AG09309 (cell line): ENCODE data around the gene SMG6.
"Not testable (repeated sequence)": the region's sequence is repeated elsewhere in the genome, so short reads cannot be mapped to it uniquely, and the experiment has no call there.

Experiments
- DNase-seq: peaks from one replicate; pipeline ENCODE4 v3.0.0-alpha.2; 2010; ENCODE audit warnings: low read depth
- H3K4me3 ChIP-seq: 2 replicates; pipeline ENCODE4 v1.5.1; 2011; ENCODE audit warnings: mild to moderate bottlenecking, low read depth, low read length, moderate library complexity; ENCODE audit not compliant: control insufficient read depth
- TF ChIP-seq, protein P1 (sequence below): IDR thresholded peaks from 2 replicates; pipeline ENCODE4 v1.5.1; 2011; ENCODE audit warnings: mild to moderate bottlenecking, low read depth, low read length, inconsistent platforms; ENCODE audit not compliant: insufficient read depth, control insufficient read depth; ENCODE audit errors: missing control alignments

The SMG6 gene

DNA sequence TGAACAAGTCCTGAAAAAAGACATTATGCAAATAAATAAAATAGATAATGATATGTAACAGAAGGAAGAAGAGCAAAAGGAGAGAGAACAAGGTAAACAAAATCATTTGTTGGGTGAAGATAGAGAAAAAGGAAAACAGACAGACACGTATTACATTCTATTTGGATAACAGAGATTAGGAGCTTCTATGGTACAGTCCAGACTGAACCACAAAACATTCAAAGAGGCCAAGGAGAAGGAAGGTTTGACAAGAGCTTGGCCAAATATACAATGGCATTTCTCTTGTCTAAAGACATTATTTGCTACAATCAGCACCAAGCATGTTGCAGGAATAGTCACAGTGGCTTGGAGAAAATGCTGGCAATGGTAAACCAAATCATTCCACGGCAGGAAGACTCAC lies 29.2 kb downstream of the SMG6 start:
- no peak for DNase-seq
- TF ChIP-seq, protein P1, sequence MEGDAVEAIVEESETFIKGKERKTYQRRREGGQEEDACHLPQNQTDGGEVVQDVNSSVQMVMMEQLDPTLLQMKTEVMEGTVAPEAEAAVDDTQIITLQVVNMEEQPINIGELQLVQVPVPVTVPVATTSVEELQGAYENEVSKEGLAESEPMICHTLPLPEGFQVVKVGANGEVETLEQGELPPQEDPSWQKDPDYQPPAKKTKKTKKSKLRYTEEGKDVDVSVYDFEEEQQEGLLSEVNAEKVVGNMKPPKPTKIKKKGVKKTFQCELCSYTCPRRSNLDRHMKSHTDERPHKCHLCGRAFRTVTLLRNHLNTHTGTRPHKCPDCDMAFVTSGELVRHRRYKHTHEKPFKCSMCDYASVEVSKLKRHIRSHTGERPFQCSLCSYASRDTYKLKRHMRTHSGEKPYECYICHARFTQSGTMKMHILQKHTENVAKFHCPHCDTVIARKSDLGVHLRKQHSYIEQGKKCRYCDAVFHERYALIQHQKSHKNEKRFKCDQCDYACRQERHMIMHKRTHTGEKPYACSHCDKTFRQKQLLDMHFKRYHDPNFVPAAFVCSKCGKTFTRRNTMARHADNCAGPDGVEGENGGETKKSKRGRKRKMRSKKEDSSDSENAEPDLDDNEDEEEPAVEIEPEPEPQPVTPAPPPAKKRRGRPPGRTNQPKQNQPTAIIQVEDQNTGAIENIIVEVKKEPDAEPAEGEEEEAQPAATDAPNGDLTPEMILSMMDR = no peak
- no peak overlapping the region for H3K4me3 ChIP-seq

DNA sequence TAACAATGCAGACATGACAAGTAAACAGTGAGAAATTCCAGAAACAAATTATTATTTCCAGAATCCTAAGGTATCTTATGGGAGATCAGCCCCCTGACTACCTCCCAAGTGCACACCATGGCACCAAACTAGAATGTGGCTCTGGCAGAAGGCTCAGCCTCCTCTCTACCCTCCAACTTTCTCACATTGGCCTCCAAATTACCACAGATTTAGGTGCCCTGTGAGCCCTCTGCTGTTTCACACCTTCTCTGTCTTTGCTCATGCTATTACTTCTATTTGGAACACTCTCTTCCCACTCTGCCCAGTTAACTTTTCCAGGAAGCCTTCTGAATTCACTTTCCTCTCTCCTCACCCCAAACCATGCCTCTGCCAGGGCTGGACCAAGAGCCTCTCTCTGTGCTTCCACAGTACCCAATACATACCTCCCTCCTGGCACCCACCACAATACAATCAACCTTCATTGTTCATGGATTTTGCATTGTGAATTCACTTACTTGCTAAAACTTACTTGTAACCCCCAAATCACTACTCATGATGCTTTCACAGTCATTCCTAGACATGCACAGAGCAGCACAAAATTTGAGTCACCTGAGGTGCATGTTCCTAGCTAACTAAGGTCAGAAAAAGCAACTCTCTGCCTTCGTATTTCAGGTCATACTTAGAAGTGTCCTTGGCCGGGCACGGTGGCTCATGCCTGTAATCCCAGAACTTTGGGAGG lies 31.4 kb downstream of the SMG6 start:
- no peak overlapping the region for H3K4me3 ChIP-seq
- TF ChIP-seq, protein P1 = no peak
- DNase-seq = no peak

DNA sequence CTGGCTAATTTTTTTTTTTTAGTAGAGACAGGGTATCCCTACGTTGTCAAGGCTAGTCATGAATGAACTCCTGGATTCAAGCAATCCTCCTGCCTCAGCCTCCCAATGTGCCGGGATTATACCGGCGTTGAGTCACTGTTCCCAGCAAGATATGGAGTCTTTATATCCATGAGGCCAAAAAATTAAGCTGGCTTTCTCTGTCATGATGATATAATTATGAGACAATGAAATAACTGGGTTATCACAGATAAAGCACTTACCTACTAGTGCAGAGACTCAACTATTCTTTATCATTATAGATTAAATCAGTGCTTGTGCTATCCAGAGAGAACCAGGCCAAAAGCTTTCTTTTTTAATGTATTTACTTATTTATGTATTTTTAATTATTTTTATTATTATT lies 36.2 kb downstream of the SMG6 start:
- TF ChIP-seq, protein P1 = no peak
- no peak for DNase-seq
- H3K4me3 ChIP-seq = no peak overlapping the region

DNA sequence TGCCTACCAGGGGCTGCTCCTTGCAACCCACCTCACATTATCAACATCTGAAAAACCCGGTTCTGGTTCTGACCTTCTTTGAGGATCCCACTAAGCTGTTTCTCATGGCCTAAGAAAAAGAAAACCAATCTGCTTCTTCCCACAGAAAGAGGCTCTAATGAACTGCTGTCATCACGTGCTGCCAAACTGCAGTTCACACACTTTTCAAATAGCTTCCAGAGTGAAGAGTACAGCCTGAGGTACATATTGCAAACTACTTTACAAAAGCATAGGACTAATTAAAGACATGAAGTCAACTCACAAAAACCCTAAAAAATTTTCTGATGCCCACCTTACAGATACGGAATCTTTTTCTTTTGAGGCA lies 36.7 kb downstream of the SMG6 start:
- DNase-seq = no peak
- TF ChIP-seq, protein P1 = no peak
- H3K4me3 ChIP-seq = no peak overlapping the region

DNA sequence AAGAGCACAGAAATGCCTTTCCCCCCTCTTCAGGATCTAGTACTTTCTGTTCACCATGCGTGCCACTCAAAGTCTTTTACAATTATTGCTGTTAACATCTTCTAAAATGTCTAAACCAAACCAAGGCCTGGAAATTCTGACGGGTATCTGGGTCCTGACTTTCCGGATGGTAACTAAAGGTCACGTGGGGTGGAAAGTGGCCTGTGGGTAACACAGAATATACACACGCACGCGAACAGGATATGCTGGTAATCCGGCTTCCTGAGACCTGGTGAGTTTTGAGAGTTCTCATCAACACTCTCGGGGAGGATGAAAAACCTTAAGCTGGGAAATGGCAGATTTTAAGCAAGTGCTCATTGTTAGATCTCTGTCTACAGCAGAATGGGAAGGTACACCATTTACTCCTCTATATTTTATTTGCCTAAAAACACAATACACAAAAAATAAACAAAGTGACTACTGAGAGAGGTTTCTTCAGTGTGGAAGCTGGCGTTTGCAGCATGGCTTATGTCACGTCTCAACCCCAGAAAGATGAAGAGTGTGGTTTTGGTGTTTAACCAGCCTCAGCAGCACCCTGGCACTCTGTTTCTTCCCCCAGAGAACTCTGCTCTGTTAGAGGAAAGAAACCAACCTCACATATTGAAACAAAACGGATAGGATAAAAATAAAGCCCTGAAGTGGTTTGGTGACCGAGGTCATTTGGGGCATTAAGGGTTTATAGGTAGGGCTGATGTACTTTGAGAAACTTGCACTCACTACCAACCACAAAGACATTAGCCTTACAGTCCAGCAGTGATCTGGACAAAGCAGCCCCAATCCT lies 37.3 kb downstream of the SMG6 start:
- DNase-seq = no peak
- H3K4me3 ChIP-seq = no peak overlapping the region
- TF ChIP-seq, protein P1 = no peak

DNA sequence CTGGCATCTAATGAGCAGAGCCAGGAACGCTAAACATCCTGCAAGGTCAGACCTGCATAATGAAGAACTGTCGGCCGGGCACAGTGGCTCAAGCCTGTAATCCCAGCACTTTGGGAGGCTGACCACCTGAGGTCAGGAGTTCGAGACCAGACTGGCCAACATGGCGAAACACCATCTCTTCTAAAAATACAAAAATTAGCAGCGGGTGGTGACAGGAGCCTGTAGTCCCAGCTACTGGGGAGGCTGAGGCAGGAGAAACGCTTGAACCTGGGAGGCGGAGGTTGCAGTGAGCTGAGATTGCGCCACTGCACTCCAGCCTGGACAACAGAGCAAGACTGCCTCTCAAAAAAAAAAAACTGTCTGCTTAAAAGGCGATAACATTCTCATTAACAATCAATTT lies 38.4 kb downstream of the SMG6 start:
- not testable (repeated sequence) for H3K4me3 ChIP-seq, DNase-seq
